ENCODE measurements around the gene GRIA3. TPM values are rescaled to one million over a fixed set of nuclear protein-coding genes. Genes with fewer than 3 reads are reported as not detected.

Gene GRIA3
- not detected in 2 replicates for total RNA-seq

DNA sequence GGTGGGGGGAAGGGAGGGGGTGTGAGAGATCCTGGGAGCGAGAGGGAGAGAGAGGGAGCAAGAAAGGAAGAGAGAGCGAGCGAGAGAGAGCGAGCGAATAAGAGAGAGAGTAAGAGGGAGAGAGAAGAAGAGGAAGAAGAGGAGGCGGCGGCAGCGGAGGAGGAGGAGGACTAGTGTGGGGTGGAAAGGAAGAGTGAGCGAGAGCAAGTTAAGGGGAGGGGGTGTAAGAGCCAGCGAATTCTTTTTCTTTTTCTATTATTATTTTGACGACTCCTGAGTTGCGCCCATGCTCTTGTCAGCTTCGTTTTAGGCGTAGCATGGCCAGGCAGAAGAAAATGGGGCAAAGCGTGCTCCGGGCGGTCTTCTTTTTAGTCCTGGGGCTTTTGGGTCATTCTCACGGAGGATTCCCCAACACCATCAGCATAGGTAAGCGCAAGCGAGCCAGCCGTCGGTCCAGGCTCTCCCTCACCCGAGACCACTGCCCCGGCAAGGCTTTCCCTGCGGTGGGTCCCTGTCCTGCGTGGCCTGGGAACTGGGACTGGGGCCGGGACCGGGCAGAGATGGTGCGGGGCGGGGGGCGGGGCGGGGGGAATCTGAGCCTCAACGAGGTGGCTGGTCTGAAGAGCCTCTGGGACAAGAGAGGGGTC lies at the start of gene GRIA3:
Gene GRIA3 (plus strand): TSS at position 60 of the 647 bp plus-strand sequence. CDS start 258 bp downstream, at position 318.
- no peak for DNase-seq (ENCODE audit: low read depth in 2 of 2)

DNA sequence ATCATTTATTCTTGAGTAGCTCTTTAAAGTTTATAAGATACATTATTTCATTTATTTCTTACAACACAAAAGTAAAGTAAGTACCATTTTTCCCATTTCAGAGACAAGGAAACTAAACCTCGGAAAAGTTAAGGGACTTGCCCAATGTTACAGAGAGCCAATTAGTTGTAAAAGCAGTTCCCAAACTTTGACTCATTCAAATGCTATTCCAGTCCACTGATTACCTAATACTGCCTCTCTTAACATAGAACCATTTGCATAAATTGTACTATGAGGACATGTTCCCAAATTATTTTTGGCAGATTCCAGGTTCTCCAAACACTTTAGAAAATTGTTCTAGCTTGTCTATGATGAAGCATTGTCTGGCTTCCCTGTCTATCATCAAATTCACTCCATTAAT lies 45.6 kb upstream of the GRIA3 start:
- DNase-seq (ENCODE audit: low read depth in 2 of 2) = no peak

DNA sequence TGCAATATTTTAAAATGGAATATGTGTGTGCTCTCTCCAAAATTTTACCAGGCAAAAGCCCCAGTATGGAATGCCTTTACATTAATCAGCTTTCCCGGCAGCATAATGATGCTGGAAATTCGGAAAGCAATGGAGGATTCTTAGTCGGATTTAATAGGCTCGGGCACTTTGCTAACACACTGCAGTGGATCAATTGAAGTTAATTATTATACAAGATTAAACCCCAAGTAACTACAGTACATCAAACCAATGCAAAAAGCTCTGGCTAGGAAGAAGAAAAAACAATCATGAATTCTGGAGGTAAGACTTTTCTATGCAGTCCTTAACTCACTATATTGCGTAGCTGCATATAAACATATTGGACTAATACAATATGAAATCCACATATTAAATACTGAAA lies 43.6 kb upstream of the GRIA3 start:
- no peak for DNase-seq (ENCODE audit: low read depth in 2 of 2)

DNA sequence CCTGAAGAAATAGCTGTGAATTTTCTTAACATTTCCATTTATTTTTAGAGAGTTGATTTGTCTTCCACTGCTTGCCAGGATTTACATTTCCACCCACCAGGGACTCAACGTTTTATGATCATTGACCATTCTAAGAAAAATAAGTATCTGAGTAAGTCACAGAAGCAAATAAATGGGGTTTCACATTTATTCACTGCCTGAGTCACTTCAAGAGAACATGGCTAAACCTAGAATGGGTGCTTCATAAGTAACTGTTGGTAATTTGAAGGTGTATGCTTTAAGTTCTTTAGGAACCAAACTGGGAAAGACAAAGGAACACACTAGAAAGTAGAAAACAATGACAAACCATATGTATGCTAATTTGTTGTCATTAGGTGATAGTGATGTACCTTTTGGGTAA lies 43.2 kb upstream of the GRIA3 start:
- no peak for DNase-seq (ENCODE audit: low read depth in 2 of 2)

DNA sequence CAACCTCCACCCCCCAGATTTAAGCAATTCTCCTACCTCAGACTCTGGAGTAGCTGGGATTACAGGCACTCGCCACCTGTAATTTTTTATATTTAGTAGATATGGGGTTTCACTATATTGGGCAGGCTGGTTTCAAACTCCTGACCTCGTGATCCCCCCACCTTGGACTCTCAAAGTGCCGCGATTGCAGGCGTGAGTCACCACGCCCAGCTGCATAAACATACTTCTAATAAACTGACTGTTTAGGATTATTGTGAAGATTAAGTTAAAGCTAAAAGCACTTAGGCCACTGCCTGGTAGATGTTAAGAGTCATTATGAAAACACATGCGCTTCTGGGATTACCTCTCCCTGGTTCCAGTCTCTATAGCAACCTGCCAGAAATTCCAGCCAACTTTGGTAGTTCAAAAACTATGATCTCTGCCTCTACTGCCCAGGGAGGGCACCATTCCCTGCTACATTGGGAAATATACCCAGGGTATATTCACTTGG lies 30.2 kb upstream of the GRIA3 start:
- DNase-seq (ENCODE audit: low read depth in 2 of 2) = no peak

DNA sequence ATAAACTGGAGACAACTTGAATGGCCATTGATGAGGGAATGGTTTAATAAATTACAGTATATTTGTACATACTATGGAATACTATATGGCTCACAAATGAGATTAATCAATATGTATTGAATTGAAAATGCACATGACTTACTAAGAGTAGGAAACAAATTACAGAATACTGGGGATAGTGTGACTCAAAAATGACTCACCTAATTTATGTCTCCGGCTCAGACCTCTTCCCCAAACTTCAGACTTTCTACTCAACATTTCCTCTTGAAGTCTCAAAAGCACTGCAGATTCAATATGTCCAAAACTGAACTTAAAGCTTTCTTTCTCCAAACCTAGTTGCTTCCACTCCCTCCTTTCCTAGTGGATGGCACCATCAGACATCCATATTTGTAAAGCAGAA lies 28.8 kb upstream of the GRIA3 start:
- DNase-seq (ENCODE audit: low read depth in 2 of 2) = no peak

DNA sequence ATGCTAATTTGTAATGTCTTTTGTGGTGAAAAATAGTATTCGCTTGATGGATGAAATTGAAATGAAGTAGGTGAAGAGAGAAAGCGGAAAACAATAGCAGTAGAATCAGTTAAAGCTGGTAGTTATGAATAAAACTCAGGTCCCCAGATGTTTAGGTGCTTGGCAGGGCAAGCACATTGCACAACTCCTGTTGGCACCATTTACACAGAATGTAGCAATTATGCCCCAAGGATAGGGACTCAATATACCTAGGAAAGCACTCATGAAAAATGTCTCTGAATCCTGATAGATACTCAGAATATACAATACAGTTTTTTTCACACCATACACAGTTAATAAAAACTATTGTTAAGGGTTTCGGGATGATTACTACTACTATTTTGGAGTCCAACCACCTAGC lies 26.5 kb upstream of the GRIA3 start:
- no peak for DNase-seq (ENCODE audit: low read depth in 2 of 2)

DNA sequence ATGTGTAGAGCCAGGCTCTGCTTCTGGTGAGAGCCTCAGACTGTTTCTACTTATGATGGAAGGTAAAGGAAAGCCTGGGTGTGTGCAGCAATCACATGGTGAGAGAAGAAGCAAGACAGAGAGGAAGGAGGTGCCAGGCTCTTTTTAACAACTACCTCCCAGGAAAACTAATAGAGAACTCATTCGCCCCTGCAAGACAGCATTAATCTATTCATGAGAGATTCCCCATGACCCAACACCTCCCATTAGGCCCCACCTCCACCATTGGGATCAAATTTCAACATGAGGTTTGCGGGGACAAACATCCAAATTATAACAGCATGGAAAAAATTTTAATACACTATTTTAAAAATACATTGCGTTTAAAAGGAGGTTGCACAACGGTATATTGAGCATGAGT lies 24.7 kb upstream of the GRIA3 start:
- no peak for DNase-seq (ENCODE audit: low read depth in 2 of 2)

DNA sequence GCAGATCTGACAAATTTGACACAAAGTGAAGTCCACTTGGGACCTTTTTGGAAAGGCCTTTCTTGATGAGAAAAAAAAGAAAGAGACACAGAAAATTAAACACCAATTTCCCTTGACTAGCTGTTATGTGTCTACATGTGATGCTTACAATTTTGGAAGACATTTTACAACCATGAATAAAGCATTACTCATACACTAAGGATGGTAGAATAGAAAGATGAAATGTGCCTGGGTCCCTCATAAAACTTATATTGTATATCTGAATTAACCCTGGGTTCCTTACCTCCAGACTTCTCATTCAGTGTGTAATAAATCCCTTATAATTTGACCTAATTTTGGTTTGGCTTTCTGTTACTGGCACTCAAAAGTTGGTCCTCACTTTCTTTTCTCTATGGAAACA lies 16.5 kb upstream of the GRIA3 start:
- DNase-seq (ENCODE audit: low read depth in 2 of 2) = no peak

DNA sequence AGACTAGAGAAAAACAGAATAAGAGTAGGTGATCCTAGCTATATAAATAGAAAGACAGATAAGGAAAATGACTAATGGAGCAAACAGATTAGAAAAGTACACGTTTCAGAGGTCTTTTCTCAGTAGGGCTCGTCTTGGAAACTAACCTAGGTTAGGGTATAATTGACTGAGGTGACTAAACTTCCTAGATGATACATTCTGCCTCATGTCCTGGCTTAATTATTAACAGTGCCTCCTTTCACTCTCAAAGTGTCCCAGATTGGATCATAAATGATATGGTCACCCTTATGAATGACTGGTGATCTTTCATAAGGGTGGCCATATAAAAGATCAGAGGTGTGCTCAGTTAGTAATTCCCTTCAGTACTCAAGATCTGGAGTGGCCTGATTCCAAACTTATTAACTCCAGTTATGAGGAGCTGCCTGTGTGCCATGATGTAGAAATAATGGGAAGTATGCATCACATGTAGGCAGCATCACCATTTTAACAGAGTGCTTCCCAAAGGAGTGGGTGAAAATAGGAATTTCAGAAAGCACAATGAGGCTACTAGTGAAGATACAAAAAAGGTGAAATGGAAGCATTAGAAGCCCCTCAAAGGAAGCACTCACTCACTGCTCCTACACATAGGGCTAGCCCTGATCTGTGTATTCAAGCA lies 14.7 kb upstream of the GRIA3 start:
- no peak for DNase-seq (ENCODE audit: low read depth in 2 of 2)

DNA sequence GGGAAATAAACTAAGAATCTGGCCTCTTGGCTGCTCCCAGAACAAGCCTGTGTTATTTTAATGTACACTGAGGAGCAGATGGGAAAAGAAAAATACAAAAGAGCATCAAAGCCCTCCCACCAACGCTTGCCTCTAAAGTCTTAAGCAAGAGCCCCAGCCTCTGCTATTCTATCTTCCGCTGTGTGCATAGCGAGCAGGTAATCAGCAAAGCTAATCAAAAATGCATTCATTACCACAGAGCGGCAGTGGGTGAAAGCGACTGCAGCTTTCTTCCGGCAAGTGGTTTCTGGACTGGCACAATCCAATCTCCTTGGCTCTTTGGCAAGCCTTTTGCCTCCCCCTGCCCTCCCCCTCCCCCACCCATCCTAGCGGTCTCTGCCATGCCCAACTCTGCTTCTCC lies 13.5 kb upstream of the GRIA3 start:
- no peak for DNase-seq (ENCODE audit: low read depth in 2 of 2)

DNA sequence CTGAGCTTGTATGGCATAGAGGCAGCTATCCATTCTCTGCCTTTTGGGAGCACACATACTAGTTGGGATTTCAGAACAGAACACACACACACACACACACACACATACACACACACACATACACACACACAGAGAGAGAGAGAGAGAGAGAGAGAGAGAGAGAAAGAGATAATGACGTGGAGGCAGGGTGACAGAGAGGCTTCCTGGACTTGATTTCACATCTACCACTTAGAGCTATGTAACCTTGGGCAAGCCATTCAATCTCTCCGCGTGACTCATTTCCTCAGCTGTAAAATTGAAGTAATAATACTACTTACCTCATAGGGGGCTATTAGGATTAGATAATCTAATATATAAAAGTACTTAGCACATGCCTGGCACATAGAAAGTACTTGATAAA lies 12.3 kb upstream of the GRIA3 start:
- no peak for DNase-seq (ENCODE audit: low read depth in 2 of 2)

DNA sequence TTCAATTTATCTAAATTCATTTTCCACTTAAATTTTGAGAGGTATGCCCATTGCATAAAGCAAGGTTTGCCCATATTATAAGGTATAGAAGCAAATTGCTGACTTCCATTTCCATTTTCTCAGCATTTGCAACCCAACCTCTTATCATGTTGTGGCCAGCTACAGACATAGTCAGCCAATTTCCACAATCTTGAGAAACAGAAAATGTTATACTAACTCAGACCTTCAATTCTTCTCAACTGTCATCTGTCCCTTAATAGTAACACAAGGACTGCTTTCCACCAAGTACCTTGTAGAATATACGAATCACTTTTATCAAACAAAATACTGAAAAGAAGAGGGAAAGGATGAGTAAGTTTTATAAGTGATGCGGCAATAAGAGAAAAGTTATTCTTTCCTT lies 11.2 kb upstream of the GRIA3 start:
- no peak for DNase-seq (ENCODE audit: low read depth in 2 of 2)

DNA sequence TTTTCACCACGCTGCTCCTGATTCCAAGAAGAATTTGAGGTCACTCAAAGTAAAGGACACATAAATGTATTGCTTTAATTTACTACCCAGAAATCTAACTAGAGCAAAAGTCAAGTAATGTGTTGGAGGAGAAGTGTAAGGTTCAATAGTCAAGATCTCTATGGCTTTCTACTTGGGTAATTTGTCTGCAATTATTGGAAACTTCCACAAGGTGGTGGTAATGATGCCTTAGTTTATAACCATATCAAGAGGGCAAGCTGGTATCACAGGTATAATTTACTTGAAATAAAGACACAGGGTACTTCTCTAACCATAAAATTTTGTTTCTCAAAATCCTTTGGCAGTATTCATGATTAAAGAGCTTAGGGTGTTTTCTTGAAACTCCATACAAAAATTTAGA lies 10.2 kb upstream of the GRIA3 start:
- no peak for DNase-seq (ENCODE audit: low read depth in 2 of 2)

DNA sequence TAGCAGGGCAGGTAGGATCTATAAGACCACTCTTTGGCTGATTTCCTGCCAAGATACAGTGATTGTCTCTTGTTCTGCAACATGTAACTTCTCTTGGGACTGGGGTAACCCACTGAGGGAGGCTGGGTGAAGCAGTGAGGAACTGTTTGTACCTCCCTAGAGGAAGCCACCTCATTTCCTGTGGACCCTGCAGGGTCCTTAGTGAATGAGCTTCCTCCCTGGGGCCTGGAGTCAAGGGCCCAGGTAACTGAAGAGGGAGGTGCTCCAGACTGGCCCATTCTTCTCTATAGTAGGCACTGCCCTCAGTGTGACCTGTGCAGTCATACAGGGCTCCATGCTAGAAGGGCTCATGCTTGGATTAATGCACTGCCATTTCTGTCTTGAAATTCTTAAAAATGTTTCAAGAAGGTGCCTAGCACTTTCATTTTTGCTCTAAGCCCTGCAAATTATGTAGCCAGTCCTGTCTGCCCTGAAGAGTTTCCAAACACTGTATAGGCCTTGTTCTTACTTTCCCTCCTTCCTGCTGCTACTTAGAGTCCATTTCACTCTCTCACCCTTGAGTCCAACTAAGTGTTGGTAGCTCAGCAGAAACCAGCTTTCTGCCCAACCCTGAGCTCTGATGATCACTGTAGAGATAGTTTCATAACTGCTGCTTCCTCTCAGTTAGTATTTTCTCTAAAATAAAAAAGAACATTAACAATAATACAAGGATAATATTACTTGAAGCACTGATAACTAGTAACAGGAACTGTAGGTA lies 8.5 kb upstream of the GRIA3 start:
- no peak for DNase-seq (ENCODE audit: low read depth in 2 of 2)

DNA sequence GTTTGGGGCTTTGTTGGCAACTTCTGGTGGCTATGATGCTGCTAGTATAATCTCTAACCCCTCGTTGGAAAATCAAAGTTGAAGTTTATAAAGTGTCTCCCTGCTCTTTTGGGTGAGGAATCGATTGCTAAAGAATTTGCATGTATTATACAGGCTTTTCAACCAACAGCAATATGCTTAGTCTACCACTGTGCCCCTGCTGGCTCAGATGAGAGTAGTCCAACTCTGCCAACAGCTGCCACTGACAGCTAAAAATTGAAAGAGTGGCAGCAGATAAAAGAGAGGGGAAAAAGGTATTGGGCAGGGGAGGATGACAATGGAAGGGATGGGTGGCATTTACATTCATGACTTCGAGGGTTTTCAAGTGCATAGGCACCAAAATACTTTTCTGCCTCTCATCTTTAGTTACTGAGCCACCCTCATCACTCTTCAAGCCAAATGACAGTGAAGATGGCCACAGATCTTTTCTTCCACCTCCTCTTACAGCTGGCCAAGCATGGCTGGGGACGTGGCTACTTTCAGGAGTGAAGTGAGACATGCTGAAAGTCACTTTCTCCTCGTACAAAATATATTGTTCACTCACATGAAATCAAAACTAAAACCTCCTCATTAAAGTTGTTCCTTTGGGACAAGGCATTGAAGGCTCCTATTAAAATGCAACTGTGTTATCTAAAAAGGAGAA lies 2.7 kb upstream of the GRIA3 start:
- DNase-seq (ENCODE audit: low read depth in 2 of 2) = no peak

DNA sequence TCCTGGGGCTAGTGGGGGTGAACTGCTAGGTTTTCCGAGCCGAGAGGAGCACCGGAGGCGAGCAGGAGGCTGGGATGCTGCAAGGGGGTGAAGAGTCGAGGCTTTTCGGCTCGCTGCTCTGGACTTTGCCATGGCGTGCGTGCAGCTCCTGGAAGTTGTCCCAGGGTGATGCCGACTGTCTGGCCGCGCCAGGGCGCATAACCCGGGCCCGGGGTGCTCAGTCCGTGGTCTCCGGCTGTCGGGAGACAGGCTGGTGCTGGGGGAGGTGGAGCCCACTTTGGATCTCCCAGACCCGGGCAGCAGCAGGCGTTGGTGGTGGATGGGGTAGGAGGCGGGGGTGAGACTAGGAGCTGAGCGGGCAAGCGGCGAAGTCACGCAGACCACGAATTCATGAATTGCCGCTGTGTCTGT lies 793 bp downstream of the GRIA3 start:
- DNase-seq (ENCODE audit: low read depth in 2 of 2) = no peak

DNA sequence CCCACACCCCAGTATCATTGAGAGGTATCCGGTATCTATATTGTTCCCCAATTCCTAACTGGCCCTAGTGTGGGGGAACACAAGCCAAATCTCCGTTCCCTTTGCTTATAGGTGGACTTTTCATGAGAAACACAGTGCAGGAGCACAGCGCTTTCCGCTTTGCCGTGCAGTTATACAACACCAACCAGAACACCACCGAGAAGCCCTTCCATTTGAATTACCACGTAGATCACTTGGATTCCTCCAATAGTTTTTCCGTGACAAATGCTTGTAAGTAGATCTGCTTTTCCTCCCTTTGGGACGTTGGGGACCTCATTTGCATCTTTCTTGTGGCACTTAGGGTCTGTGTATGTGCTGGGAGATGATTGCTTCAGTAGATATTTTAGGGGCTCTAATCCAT lies 1.6 kb downstream of the GRIA3 start:
- DNase-seq (ENCODE audit: low read depth in 2 of 2) = no peak

DNA sequence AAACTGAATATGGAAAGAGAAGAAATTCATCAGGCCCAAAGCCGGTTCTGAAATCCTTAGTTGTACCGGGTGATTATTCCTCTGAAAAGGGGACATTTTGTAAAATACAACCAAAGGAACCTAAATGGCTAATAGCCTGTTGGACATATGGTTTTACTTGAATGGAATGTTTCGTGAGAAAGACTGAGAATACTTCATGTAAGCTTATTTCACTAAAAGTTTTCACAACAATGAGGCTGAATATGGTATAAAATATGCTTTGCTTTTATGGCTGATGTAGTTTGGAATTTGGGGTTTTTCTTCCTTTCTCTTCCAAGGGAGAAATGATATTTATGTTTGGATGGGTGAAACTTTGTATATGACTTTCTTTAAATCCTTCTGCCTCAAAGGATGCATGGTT lies 2.7 kb downstream of the GRIA3 start:
- no peak for DNase-seq (ENCODE audit: low read depth in 2 of 2)

DNA sequence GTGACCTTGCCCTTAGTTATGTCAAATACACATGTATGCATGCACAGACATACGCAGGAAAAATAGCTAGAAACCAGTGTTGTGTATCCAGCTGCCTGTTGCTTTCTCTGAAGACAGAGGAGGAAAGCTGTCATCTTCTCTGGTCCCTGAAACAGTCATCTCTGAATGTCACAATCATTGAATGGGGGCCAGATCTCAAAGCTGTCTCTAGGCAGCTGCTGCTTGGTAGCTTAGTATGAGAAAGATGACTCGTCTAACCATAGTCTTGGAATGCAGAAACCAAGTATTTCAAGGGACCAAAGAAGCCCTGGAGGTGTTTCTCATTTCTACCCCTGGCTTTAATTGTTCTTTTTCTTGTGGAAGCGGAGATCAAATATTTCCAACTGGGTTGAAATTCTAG lies 4.0 kb downstream of the GRIA3 start:
- DNase-seq (ENCODE audit: low read depth in 2 of 2) = no peak

DNA sequence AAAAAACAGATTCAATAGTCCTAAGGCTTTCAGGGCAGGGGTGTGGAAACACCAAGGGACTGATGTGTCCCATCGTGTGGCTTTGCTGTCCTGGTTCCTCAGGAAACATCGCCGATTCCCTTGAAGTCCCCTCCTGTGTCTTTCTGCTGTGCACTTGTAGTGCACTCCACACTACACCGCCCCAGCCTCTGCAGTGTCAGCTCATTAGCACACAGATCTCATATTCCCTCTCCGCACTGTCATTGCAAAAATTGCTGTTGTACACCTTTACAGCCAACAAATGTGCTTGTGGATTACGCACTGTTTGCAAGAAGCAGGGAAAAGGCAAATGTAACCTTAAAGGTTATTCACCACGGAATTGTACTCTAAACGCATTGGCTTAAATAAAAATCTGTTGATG lies 5.3 kb downstream of the GRIA3 start:
- no peak for DNase-seq (ENCODE audit: low read depth in 2 of 2)

DNA sequence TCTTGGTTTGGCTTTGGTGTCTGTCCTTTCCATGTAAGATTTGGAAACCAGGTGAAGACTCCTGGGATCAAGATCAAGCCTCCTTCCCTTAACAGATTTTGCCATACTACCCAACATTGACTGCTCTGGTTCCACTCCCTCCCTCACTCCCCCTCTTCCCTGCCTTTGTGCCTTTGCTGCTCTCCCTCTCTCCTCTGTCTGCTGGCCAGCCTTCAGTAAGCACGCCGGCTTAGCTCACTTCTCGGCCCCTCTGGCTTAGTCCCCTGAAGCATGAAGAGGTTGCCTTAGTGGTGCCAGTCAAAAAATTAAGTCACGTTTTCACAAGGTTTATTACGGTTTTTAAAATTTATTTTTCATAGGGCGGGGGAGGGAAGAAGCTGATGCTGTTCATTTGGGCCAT lies 6.0 kb downstream of the GRIA3 start:
- DNase-seq (ENCODE audit: low read depth in 2 of 2) = no peak

All from lung microvascular endothelial cell (primary cell).